GM18519 (cell line): Measurements from ENCODE around the gene GRB2.
"Not testable (repeated sequence)": the region's sequence is repeated elsewhere in the genome, so short reads cannot be mapped to it uniquely, and the experiment has no call there.

Experiments used
- ATAC-seq: cut with Tn5 transposase; IDR thresholded peaks from one replicate; pipeline ENCODE4 v1.9.1; 2021; ENCODE audit warnings: mild to moderate bottlenecking, moderate library complexity; ENCODE audit not compliant: unreplicated experiment, low FRiP score

The GRB2 gene

GRCh38 chr17:75405365-75406221, at the start of gene GRB2:
TSS of gene GRB2 (minus strand) at chr17:75405678. CDS start at chr17:75393628, 12,050 bp downstream.
- ATAC-seq = peak; percentile 81

- ATAC-seq = not testable (repeated sequence)
Observed at GRCh38 chr17:75454672-75455071, 49.2 kb upstream of the GRB2 start.

- ATAC-seq = no peak
Observed at GRCh38 chr17:75454193-75454592, 48.7 kb upstream of the GRB2 start.

- no peak for ATAC-seq
Observed at GRCh38 chr17:75450270-75450669, 44.8 kb upstream of the GRB2 start.

- ATAC-seq = no peak
Observed at GRCh38 chr17:75447951-75448856, 42.7 kb upstream of the GRB2 start.

- not testable (repeated sequence) for ATAC-seq
Observed at GRCh38 chr17:75445896-75446295, 40.4 kb upstream of the GRB2 start.

- ATAC-seq = no peak
Observed at GRCh38 chr17:75445296-75445695, 39.8 kb upstream of the GRB2 start.

GRCh38 chr17:75442168-75443103, 37.0 kb upstream of the GRB2 start:
- no peak for ATAC-seq

DNA sequence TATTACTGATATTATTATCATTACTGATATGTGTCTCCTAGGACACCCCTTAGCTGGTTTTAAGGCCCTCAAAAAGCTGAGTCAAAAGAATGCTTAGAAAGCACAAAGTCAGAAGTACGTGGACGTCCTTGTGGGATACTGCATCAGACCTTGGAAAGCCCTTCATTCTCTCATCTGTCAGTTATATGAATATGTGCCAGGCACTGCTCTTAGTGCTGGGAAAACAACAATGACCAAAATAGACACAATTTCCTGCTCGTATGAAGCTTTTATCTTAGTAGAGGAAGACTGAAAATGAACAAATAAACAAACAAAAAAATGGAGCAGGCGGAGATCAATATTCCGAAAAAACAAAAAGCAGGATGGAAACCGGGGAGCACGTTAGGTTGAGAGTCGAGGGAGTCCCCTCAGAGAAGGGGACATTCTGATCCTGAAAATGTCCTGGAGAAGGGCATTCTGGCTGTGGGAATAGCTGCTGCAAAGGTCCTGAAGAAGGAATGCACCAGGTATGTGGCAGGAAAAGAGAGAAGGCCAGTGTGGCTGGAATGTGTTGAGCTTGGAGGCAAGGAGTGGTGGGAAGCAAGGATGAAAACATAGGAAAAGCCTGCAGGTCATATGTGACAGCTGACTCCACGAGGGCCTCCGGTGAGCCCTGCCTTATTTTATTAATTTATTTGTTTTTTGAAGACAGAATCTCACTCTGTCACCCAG, 35.4 kb upstream of the GRB2 start:
- ATAC-seq = no peak

DNA sequence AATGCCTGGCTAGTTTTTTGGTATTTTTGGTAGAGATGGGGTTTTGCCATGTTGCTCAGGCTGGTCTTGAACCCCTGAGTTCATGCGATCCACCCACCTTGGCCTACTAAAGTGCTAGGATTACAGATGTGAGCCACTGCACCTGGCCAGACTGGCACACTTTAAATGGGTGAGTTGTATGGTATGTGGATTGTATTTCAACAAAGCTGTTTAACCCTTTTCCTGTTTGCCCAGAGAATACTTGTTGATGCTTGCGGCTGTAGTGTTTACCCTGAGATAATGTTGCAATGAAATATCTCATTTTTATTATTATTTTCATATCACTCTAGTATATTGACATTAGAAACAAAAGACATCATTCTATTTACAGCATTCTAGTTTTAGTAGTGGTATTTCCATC, 33.8 kb upstream of the GRB2 start:
- ATAC-seq = no peak

GRCh38 chr17:75437404-75437803, 31.9 kb upstream of the GRB2 start:
- ATAC-seq = not testable (repeated sequence)

GRCh38 chr17:75434433-75434832, 29.0 kb upstream of the GRB2 start:
- not testable (repeated sequence) for ATAC-seq

- no peak for ATAC-seq
Observed at GRCh38 chr17:75433218-75433783, 27.8 kb upstream of the GRB2 start.

DNA sequence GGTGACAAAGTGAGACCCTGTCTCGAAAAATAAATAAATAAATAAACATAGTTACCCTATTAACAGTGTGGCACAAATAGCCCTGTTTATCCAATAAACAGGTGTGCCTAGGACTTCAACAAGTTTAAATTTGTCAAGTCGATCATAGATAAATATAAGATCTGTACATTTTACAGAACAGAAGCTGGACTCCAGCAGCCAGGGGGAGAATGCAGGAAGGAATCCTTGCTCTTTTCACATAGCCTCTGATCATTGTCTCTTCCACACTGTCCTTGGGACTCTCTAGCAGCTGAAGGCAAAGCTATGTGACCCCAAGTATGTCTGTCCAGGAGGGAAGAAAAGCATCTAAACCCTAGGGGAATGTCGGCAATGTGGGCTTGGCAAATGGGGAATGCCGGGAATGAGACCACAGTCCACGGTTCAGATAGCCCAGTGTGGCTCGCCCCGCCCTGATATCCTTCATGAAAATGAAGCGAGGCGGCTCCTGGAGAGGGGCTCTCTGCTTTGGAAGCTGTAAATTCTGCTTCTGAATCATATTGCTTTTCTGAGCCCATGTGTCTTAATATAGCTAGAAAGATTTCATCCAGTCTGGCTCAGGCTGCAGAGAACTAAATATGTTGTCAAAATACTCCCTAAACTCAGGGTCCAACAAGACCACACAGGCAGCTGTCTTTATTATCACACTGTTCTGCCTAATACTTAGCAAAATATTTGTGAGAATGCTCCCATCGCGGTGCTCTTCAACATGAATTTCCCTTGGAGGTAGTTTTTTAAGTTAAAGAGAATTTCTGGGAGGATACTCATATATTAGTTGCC, 24.9 kb upstream of the GRB2 start:
- ATAC-seq = no peak

- no peak for ATAC-seq
Observed at GRCh38 chr17:75428543-75429469, 23.3 kb upstream of the GRB2 start.

DNA sequence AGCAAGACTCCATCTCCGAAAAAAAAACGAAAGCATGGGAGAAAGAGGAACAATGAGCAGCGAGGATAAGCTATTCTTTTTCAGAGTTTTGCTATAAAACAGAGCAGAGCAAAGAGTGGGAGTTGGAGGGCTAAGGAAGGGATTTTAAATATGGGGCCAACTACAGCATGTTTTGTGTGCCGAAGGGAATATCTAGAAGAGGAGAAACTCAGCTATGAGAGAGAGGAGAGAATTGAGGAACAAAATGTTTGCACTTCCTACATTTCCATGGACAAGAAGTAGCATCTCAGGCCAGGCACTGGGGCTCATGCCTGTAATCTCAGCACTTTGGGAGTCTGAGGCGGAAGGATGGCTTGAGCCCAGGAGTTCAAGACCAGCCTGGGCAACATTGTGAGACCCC, 13.1 kb upstream of the GRB2 start:
- no peak for ATAC-seq

DNA sequence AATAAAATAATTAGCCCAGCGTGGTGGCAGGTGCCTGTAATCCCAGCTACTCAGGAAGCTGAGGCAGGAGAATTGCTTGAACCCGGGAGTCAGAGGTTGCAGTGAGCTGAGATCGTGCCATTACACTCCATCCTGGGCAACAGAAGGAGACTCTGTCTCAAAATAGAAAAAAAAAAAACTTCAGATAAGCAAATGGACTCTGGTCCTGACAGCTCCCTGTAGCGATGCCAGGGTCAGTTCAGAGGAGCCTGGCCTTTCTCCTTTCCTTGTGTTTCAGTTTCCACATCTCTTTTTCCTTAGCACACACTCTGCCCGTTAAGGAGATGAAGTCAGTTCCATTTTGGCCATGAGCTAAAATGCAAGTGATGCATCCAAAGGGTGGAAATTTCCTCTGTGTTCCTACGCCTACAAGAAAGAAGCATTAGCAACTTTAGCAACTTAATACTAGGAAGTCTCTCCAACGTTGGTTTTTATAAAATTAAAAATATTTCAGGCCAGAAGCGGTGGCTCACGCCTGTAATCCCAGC, 11.6 kb upstream of the GRB2 start:
- no peak for ATAC-seq
